ENCODE results near the gene SERPINE3.

Gene SERPINE3

DNA sequence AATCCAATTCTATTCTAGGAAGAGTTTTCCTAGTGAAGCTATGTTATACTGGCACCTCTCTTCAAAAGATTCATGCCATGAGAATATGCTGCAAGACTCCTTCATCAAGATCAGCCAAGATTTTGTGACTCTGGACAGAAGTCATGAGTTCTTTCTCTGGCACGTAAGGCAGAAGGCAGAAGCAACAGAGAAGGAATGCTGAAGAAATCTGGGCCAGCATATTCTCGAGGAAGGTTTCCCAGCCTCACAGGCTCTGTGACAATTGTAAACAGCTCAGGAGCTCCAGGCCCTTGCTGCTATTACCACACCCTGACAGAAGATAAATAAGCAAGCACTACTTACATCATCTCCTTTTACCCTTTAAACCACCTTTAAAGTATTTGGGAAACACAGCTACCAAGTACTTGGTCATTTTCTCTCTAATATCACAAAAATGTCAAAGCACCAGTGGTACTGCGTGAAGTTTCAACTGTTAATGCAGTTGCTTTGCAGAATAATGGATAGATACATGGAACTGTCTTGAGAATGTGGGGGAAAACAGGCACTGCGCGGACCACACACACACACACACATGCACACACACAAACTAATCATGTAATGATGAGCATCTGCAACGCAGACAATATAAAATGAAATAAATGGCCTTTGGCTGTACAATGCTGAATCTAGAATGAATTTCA lies 57.9 kb downstream of the SERPINE3 start:
- TF ChIP-seq, protein P1, sequence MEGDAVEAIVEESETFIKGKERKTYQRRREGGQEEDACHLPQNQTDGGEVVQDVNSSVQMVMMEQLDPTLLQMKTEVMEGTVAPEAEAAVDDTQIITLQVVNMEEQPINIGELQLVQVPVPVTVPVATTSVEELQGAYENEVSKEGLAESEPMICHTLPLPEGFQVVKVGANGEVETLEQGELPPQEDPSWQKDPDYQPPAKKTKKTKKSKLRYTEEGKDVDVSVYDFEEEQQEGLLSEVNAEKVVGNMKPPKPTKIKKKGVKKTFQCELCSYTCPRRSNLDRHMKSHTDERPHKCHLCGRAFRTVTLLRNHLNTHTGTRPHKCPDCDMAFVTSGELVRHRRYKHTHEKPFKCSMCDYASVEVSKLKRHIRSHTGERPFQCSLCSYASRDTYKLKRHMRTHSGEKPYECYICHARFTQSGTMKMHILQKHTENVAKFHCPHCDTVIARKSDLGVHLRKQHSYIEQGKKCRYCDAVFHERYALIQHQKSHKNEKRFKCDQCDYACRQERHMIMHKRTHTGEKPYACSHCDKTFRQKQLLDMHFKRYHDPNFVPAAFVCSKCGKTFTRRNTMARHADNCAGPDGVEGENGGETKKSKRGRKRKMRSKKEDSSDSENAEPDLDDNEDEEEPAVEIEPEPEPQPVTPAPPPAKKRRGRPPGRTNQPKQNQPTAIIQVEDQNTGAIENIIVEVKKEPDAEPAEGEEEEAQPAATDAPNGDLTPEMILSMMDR (IDR thresholded peaks at IDR 0.05; ENCODE audit: low read depth, low read length, missing control alignments): no peak
- no peak for DNase-seq (ENCODE audit: low read depth)
- H3K4me3 ChIP-seq (ENCODE audit: low read depth, low read length): no peak overlapping the region

DNA sequence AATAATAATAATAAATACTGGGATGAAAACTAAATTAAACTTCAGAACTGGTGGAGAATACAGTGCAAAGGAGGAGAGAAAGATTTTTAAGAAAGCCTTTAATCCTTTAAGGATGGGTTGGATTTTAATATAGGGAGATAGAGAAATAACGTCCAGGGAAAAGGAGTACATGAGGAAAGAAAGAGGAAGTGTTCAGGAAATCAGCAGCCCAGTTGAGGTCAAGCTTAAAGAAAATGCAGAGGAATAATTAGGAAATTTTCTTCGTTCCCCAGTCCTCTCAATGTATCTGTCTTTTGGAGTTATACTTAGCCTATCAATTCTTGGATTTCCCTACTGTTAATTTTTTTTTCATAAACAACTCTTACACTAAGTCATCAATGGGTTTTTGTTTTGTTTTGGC lies 65.7 kb downstream of the SERPINE3 start:
- no peak overlapping the region for H3K4me3 ChIP-seq (ENCODE audit: low read depth, low read length)
- no peak for DNase-seq (ENCODE audit: low read depth)
- TF ChIP-seq, protein P1 (IDR thresholded peaks at IDR 0.05; ENCODE audit: low read depth, low read length, missing control alignments): no peak

DNA sequence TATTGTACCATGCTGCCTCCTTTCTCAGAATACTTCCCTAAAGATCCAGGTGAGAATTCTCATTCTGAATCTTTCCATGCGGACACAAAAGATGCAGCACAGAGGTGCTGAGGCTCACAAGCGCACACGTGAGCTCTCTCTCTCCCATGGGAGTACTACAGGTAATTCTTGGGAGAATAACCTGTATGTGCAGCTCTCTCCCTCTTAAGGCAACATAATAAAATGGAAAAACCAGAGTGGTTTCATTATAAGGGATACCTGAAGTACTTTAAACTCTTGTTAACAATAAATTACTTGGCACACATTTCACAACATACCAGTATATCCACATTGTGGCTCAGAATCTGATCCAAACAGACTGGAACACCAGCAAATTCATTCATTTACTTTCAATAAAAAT lies 72.9 kb downstream of the SERPINE3 start:
- TF ChIP-seq, protein P1 (IDR thresholded peaks at IDR 0.05; ENCODE audit: low read depth, low read length, missing control alignments): no peak
- DNase-seq (ENCODE audit: low read depth): no peak
- H3K4me3 ChIP-seq (ENCODE audit: low read depth, low read length): no peak overlapping the region

Data from GM12864 (cell line).